NCI-H2196 treated with DMSO at 0.1 percent for 48 hours (cell line): Measurements from ENCODE around the gene GNGT2.
"Not testable (repeated sequence)": the region's sequence is repeated elsewhere in the genome, so short reads cannot be mapped to it uniquely, and the experiment has no call there.

Experiments used
- DNase-seq: peaks from one replicate; lab custom pipeline; 2025; ENCODE audit not compliant: unreplicated experiment; lab: John Stamatoyannopoulos, UW

The GNGT2 gene

GRCh38 chr17:49180998-49181635 lies 29.3 kb downstream of the GNGT2 start:
- no peak for DNase-seq

DNA sequence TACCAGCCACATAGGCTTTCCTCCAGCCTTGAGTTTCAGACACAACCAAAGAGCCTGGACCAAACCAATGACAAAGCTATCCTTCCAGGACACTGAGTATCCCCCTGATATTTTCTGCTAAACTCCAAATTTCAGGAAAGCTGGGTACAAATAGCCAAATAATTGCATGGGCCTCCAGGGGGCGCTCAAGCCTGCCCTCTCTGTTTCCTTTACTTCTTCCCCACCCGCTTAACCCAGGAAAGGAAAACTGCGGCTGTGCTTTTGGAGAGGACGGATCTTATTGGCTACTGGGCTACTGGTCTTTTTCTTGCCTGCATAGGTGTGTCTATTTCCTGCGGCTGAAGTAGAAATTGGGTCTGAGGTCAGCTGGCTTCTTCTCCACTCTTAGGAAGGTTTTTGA lies 30.1 kb downstream of the GNGT2 start:
- DNase-seq = no peak

GRCh38 chr17:49175978-49176377 lies 34.4 kb downstream of the GNGT2 start:
- not testable (repeated sequence) for DNase-seq

DNA sequence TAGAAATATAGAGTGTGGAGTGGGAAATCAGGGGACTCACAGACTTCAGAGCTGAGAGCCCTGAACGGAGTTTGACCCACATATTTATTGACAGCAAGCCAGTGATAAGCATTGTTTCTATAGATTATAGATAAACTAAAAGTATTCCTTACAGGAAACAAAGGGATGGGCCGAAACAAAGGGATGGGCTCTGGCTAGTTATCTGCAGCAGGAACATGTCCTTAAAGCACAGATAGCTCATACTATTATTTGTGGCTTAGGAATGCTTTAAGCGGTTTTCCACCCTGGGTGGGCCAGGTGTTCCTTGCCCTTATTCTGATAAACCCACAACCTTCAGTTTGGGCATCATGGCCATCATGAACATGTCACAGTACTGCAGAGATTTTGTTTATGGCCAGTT lies 39.7 kb downstream of the GNGT2 start:
- not testable (repeated sequence) for DNase-seq

- no peak for DNase-seq
Measured at GRCh38 chr17:49170216-49170615, 40.2 kb downstream of the GNGT2 start.

- no peak for DNase-seq
Measured at GRCh38 chr17:49168706-49169105, 41.7 kb downstream of the GNGT2 start.

DNA sequence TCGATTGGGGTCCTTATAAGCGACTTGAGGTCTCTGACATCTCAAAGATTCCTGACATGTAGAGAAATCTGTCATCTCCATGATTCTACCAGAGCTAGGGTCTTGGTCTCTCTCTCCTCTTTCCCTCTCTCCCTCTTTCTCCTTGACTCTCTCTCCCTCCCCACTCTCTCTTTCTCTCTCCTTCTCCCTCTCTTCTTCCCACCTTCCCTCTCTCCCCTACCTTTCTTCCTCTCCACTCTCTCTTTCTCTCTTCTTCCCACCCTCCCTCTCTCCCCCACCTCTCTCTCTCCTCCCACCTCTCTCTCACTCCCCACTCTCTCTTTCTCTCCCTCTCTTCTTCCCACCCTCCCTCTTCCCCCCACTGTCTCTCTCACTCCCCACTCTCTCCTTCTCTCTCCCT lies 45.2 kb downstream of the GNGT2 start:
- DNase-seq = no peak

DNA sequence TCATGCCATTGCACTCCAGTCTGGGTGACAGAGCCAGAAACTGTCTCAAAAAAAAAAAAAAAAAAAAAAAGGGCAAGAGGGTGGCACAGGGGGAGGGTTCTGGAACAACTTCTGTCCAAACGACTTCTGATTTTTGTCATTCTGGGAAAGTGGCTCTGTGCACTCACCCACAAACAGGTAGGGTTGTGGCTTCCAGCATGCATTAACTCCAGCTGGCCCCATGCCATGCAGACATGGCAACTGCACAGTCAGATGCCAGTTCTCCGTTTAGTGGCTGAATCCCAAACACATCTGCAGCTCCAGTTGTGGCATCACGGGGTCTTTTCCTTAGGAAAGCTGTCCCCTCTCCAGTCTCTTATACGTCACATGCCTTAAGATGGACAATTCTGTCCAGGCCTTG lies 47.5 kb downstream of the GNGT2 start:
- DNase-seq = no peak

DNA sequence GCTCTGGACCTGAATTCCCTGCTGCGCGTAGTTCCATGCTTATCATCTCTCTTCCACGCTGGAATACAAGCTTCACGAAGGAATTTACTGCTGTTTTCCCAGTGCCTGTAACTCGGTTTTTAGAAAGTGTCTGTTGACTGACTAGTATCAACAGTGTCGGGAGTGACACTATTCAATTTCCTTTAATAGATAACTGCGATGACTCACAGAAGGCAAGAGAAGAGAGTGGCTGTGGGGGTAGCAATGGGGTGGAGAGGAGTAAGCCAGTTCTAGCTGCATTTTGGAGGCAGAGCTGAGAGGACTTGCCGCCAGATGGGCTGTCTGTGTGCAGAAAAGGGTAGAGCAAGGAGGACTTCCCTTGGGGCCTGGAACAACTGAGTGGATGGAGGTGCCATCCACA lies 52.6 kb downstream of the GNGT2 start:
- DNase-seq = no peak

DNA sequence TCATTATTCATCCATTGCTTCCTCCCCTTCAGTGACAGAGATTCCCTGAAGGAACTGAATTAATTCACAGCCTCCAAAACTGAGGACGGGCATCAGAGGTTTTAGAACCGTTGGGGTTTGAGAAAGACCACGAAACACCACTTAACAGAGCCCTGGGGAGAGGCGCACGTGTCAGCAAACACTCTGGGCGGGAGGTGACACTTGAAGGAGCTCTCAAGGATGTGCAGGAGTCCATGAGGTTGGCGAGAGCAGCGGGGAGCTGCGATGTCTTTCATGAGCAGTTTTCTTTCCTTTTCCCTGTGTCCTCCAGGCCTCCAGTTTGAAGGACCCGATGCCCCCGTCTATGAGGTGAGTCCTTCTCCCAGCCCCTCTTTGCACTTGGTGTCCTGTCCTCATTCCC lies 54.1 kb downstream of the GNGT2 start:
- DNase-seq = no peak
